ENCODE measurements around the gene SLC9A6.
A peak's percentile ranks its signal among the peaks of the same experiment; 100 is the strongest.

Gene SLC9A6

GRCh38 chrX:135985157-135985972 lies at the start of gene SLC9A6:
Gene SLC9A6, plus strand, starts transcription at chrX:135985435. Its CDS starts 224 bp downstream, at chrX:135985659.
- DNase-seq, result peak; percentile 63

GRCh38 chrX:135944486-135944885 lies 40.7 kb upstream of the SLC9A6 start:
- no peak for DNase-seq

- no peak for DNase-seq
These were observed 33.9 kb upstream of the SLC9A6 start for GRCh38 chrX:135951291-135951690.

GRCh38 chrX:135973025-135973547 lies 12.1 kb upstream of the SLC9A6 start:
- DNase-seq, result peak; percentile 12

GRCh38 chrX:135973548-135974278 lies 11.5 kb upstream of the SLC9A6 start, which contains the start of gene MMGT1:
Gene MMGT1, minus strand, starts transcription at chrX:135973988. Its CDS starts 313 bp downstream, at chrX:135973675.
- peak; percentile 76 for DNase-seq

GRCh38 chrX:135974279-135974856 lies 10.9 kb upstream of the SLC9A6 start:
- peak; percentile 64 for DNase-seq

- no peak for DNase-seq
These were observed 9.8 kb upstream of the SLC9A6 start for GRCh38 chrX:135975421-135975820.

- DNase-seq, result no peak
These were observed 7.6 kb upstream of the SLC9A6 start for GRCh38 chrX:135977611-135978010.

GRCh38 chrX:135981010-135981409 lies 4.2 kb upstream of the SLC9A6 start:
- no peak for DNase-seq

- no peak for DNase-seq
These were observed 3.6 kb upstream of the SLC9A6 start for GRCh38 chrX:135981668-135982067.

GRCh38 chrX:135982860-135983259 lies 2.4 kb upstream of the SLC9A6 start:
- no peak for DNase-seq

GRCh38 chrX:135984256-135984655 lies 979 bp upstream of the SLC9A6 start:
- no peak for DNase-seq

- DNase-seq, result no peak
These were observed 461 bp upstream of the SLC9A6 start for GRCh38 chrX:135984791-135985156.

GRCh38 chrX:135985973-135986310 lies 707 bp downstream of the SLC9A6 start:
- no peak for DNase-seq

GRCh38 chrX:135988245-135988644 lies 3.0 kb downstream of the SLC9A6 start:
- no peak for DNase-seq

GRCh38 chrX:136015016-136015415 lies 29.8 kb downstream of the SLC9A6 start:
- DNase-seq, result no peak

GRCh38 chrX:136016881-136017280 lies 31.6 kb downstream of the SLC9A6 start:
- no peak for DNase-seq

GRCh38 chrX:136019226-136019625 lies 34.0 kb downstream of the SLC9A6 start:
- DNase-seq, result no peak

- no peak for DNase-seq
These were observed 35.9 kb downstream of the SLC9A6 start for GRCh38 chrX:136021160-136021559.

- DNase-seq, result peak; percentile 15
These were observed 36.7 kb downstream of the SLC9A6 start for GRCh38 chrX:136021903-136022302.

- DNase-seq, result no peak
These were observed 39.9 kb downstream of the SLC9A6 start for GRCh38 chrX:136025091-136025490.

GRCh38 chrX:136028383-136028984 lies 43.2 kb downstream of the SLC9A6 start:
- peak; percentile 43 for DNase-seq

- no peak for DNase-seq
These were observed 44.5 kb downstream of the SLC9A6 start for GRCh38 chrX:136029766-136030165.

Measured in activated CD4-positive, alpha-beta T cell treated with anti-CD3 and anti-CD28 coated beads, Interleukin-2, amount 50 U/mL, for 16 hours (primary cell).